ENCODE data around the gene CFAP251.

Gene CFAP251

DNA sequence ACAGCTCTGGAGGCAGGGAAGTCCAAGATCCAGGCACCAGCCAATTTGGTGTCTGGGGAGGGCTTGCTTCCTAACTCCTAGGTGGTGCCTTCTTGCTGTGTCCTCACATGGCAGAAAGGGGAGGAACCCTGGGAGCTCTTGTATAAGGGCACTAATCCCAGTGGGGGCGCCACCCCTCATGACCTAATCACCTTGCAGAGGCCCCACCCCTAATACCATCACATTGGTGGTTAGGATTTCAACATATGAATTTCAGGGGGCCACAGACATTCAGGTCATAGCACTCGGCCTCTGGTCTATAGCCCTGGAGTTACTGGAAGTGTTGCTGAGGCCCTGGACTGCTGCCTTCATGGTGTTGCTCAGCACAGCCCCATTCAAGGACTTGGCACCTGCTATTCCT is 15.2 kb upstream of the CFAP251 start:
- peaks cover 33 to 69% of the 10 kb centered on the region in 2 experiments; a peak in 2 of 3 replicates for H3K36me3 ChIP-seq (ENCODE audit: control insufficient read depth in 2 of 2, insufficient read depth in 1 of 2, low read length in 2 of 2)
- ChIA-PET POLR2A (no interaction called here), CTCF (interaction anchor here (1.0 kb wide), 1 partner anchor 91 kb away, joined by 7 read pairs; no protein-coding TSS in a partner anchor)
- H3K27ac ChIP-seq (ENCODE audit: extremely low read depth, low read depth, low read length) = no peak overlapping the region
- H3K9me3 ChIP-seq (ENCODE audit: control insufficient read depth, insufficient read depth, low read depth, low read length) = no peaks in the 10 kb centered on the region
- TF ChIP-seq ZNF610 (tag by site-specific recombination; IDR thresholded peaks at IDR 0.05; ENCODE audit: borderline replicate concordance) = no peak
- peak; percentile 50 for TF ChIP-seq KLF1 (tag by site-specific recombination; IDR thresholded peaks at IDR 0.05)
- no peak overlapping the region for H3K4me3 ChIP-seq (ENCODE audit: low read depth, low read length)
- no peaks in the 10 kb centered on the region for H3K4me1 ChIP-seq (ENCODE audit: control insufficient read depth, insufficient read depth, low read length)

- POLR2A ChIA-PET = no interaction called here
- H3K36me3 ChIP-seq (ENCODE audit: control insufficient read depth in 2 of 2, insufficient read depth in 1 of 2, low read length in 2 of 2) = peaks cover 30 to 72% of the 10 kb centered on the region in 2 experiments; a peak in 2 of 3 replicates
- H3K9me3 ChIP-seq (ENCODE audit: control insufficient read depth, insufficient read depth, low read depth, low read length) = no peaks in the 10 kb centered on the region
These were observed 12.6 kb upstream of the CFAP251 start for GRCh38 chr12:121905746-121906145.

DNA sequence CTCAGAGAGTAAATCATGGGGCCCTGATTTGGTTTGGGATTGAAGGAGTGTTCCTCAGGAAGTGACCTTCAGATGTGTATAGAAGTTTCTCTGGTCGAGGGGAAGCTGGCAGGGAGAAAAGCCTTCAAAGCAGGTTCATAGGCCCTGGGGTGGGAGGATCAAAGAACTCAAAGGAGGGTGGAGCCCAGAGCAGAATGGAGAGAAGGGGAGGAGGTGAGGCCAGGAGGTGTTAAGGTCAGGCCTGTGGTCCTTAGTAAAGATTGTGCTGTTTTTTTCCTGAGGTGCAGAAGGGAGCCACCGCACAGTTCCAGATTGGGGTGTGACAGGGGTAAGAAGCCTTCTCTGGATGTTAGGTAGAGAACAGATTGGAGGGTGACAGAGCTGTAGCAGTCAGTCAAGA is 9.7 kb upstream of the CFAP251 start:
- Histone ChIP-seq H3K36me3 (ENCODE audit: control insufficient read depth in 2 of 2, insufficient read depth in 1 of 2, low read length in 2 of 2) (peaks cover 36 to 59% of the 10 kb centered on the region in 2 experiments; a peak in 2 of 3 replicates), H3K9me3 (ENCODE audit: control insufficient read depth, insufficient read depth, low read depth, low read length) (no peaks in the 10 kb centered on the region), H3K27ac (ENCODE audit: extremely low read depth, low read depth, low read length) (no peak overlapping the region), H3K4me3 (ENCODE audit: low read depth, low read length) (no peak overlapping the region), H3K4me1 (ENCODE audit: control insufficient read depth, insufficient read depth, low read length) (no peaks in the 10 kb centered on the region)
- ChIA-PET POLR2A (no interaction called here), CTCF (interaction anchor here (1.3 to 2.1 kb wide), 2 partner anchors 9 to 115 kb away, joined by 3 to 11 read pairs; partner anchors contain the start of genes CFAP251 and RHOF)
- TF ChIP-seq, protein P1, sequence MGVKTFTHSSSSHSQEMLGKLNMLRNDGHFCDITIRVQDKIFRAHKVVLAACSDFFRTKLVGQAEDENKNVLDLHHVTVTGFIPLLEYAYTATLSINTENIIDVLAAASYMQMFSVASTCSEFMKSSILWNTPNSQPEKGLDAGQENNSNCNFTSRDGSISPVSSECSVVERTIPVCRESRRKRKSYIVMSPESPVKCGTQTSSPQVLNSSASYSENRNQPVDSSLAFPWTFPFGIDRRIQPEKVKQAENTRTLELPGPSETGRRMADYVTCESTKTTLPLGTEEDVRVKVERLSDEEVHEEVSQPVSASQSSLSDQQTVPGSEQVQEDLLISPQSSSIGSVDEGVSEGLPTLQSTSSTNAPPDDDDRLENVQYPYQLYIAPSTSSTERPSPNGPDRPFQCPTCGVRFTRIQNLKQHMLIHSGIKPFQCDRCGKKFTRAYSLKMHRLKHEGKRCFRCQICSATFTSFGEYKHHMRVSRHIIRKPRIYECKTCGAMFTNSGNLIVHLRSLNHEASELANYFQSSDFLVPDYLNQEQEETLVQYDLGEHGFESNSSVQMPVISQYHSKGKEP (tag by site-specific recombination; IDR thresholded peaks at IDR 0.05) = no peak
- TF ChIP-seq ZNF623 (tag by site-specific recombination; IDR thresholded peaks at IDR 0.05) (0 out of 2 replicates have a peak, but pooled peaks have one; percentile 20), ZNF843 (tag by site-specific recombination; IDR thresholded peaks at IDR 0.05) (no peak), ZNF335 (tag by site-specific recombination; conservative IDR thresholded peaks at IDR 0.05) (no peak), GLIS2 (tag by site-specific recombination; IDR thresholded peaks at IDR 0.05) (no peak), ZIC2 (tag by site-specific recombination; IDR thresholded peaks at IDR 0.05) (no peak), ZNF391 (tag by site-specific recombination; IDR thresholded peaks at IDR 0.05; ENCODE audit: borderline replicate concordance, low read depth) (no peak), ZNF2 (tag by site-specific recombination; IDR thresholded peaks at IDR 0.05) (no peak), HOXC10 (CRISPR knock-in tag; IDR thresholded peaks at IDR 0.05) (no peak)

More at GRCh38 chr12:121905746-121906145, 12.6 kb upstream of the CFAP251 start:
- TF ChIP-seq ZNF184 (tag by site-specific recombination; IDR thresholded peaks at IDR 0.05) = no peak
- peak; percentile 34; the same call in 1 of the 2 replicates for TF ChIP-seq GLIS1 (tag by site-specific recombination; IDR thresholded peaks at IDR 0.05)
- no peak overlapping the region for H3K4me3 ChIP-seq (ENCODE audit: low read depth, low read length)
- H3K27ac ChIP-seq (ENCODE audit: extremely low read depth, low read depth, low read length) = no peak overlapping the region
- H3K4me1 ChIP-seq (ENCODE audit: control insufficient read depth, insufficient read depth, low read length) = no peaks in the 10 kb centered on the region
- CTCF ChIA-PET = no interaction called here

- no peaks in the 10 kb centered on the region for H3K4me1 ChIP-seq (ENCODE audit: control insufficient read depth, insufficient read depth, low read length)
- ChIA-PET CTCF (interaction anchor here (0.6 to 0.8 kb wide), 4 partner anchors 27 to 212 kb away, joined by 3 to 4 read pairs (median 3); no protein-coding TSS in a partner anchor), POLR2A (interaction anchor here (0.6 to 0.7 kb wide), 2 partner anchors 24 to 167 kb away, joined by 6 to 7 read pairs; partner anchors contain the start of gene MLXIP)
- peaks cover 39 to 59% of the 10 kb centered on the region in 2 experiments for H3K36me3 ChIP-seq (ENCODE audit: control insufficient read depth in 2 of 2, insufficient read depth in 1 of 2, low read length in 2 of 2)
- no peak overlapping the region for H3K27ac ChIP-seq (ENCODE audit: extremely low read depth, low read depth, low read length)
- no peaks in the 10 kb centered on the region for H3K9me3 ChIP-seq (ENCODE audit: control insufficient read depth, insufficient read depth, low read depth, low read length)
- H3K4me3 ChIP-seq (ENCODE audit: low read depth, low read length) = no peak overlapping the region
- peak; percentile 66 for TF ChIP-seq ZNF629 (tag by site-specific recombination; IDR thresholded peaks at IDR 0.05)
- peak; percentile 22; the same call in 1 of the 2 replicates for TF ChIP-seq HIC1 (tag by site-specific recombination; IDR thresholded peaks at IDR 0.05)
- TF ChIP-seq ZNF529 (tag by site-specific recombination; IDR thresholded peaks at IDR 0.05; ENCODE audit: insufficient replicate concordance) = peak; percentile 65
- TF ChIP-seq ZNF266 (tag by site-specific recombination; IDR thresholded peaks at IDR 0.05; ENCODE audit: low read depth) = peak; percentile 65
- TF ChIP-seq ZNF548 (tag by site-specific recombination; IDR thresholded peaks at IDR 0.05) = no peak
- TF ChIP-seq ZNF623 (tag by site-specific recombination; IDR thresholded peaks at IDR 0.05) = peak; percentile 83
- peak; percentile 75; the same call in 1 of the 2 replicates for TF ChIP-seq ZNF433 (tag by site-specific recombination; IDR thresholded peaks at IDR 0.05; ENCODE audit: low read depth)
- peak; percentile 38 for TF ChIP-seq ZNF654 (tag by site-specific recombination; IDR thresholded peaks at IDR 0.05; ENCODE audit: low read depth)
- no peak for TF ChIP-seq BCL11A (tag by site-specific recombination; IDR thresholded peaks at IDR 0.05; ENCODE audit: low read depth)
- TF ChIP-seq, protein P2, sequence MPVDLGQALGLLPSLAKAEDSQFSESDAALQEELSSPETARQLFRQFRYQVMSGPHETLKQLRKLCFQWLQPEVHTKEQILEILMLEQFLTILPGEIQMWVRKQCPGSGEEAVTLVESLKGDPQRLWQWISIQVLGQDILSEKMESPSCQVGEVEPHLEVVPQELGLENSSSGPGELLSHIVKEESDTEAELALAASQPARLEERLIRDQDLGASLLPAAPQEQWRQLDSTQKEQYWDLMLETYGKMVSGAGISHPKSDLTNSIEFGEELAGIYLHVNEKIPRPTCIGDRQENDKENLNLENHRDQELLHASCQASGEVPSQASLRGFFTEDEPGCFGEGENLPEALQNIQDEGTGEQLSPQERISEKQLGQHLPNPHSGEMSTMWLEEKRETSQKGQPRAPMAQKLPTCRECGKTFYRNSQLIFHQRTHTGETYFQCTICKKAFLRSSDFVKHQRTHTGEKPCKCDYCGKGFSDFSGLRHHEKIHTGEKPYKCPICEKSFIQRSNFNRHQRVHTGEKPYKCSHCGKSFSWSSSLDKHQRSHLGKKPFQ (tag by site-specific recombination; IDR thresholded peaks at IDR 0.05) = 0 out of 2 replicates have a peak, but pooled peaks have one; percentile 24
These were observed 6.4 kb upstream of the CFAP251 start for GRCh38 chr12:121911824-121912585.
